Pancreas (tissue), 10 donors: Measurements from ENCODE around the gene LYRM2. TPM values are rescaled to one million over a fixed set of nuclear protein-coding genes. Genes with fewer than 3 reads are reported as not detected.

ENCODE experiments used
- ATAC-seq, 4 donors: fragments of 200-7000 bp; cut with Tn5 transposase; one replicate each; pipeline versions ENCODE4 v1.8.0 to v1.9.1; 2020; ENCODE audit warnings: mild to moderate bottlenecking in 4 of 4, moderate library complexity in 4 of 4
- DNase-seq, 6 donors: peaks; one replicate each; pipeline ENCODE4 v3.0.0-alpha.2; 2020
- FAIRE-seq: peaks from 2 replicates; lab custom pipeline; 2012; peaks lifted over from hg19 to GRCh38; lab: Jason Lieb, UNC
- H3K27ac ChIP-seq, 4 donors: fragments of 200-600 bp; sonication (generic); 1 replicate in 3 of 4; 2 replicates in 1 of 4; pipeline versions ENCODE4 v1.5.0 to v1.8.0; 2020
- H3K27me3 ChIP-seq, 4 donors: fragments of 200-600 bp; one replicate each; pipeline ENCODE4 v1.8.0; 2021
- H3K36me3 ChIP-seq, 3 donors: fragments of 200-600 bp; sonication (generic) in 1 of 3; one replicate each; pipeline versions ENCODE4 v1.5.0 to v1.8.0; 2020 to 2021
- H3K4me1 ChIP-seq, 3 donors: fragments of 200-600 bp; one replicate each; pipeline ENCODE4 v1.8.0; 2021
- H3K4me3 ChIP-seq, 4 donors: fragments of 200-600 bp; sonication (generic) in 2 of 4; one replicate each; pipeline versions ENCODE4 v1.5.0 to v1.8.0; 2020 to 2021
- H3K9me3 ChIP-seq, 4 donors: fragments of 200-600 bp; one replicate each; pipeline ENCODE4 v1.8.0; 2021
- WGBS, 2 donors: extraction: QIAGEN DNeasy Blood & Tissue Kit; methylation state at CpG; one replicate each; pipeline ENCODE4 v1.1.7; 2013; 5-methylcytosine and 5-hydroxymethylcytosine counted together
- intact Hi-C, 3 donors: fragments of 100-400 bp; cut with DNase I; formaldehyde crosslinking; loops; one replicate each; pipeline versions ENCODE4 v1.11.1 to v1.14.2; 2022
- polyA plus RNA-seq, 2 donors: library from polyadenylated mRNA; stranded (reverse); fragments of 200-250 nt; gene quantifications; one replicate each; pipeline ENCODE4 v1.2.3, GENCODE V29; 2013
- total RNA-seq, 6 donors: library from RNA; stranded (reverse); fragmentation: NEBNext Ultra II Directional in 4 of 6; extraction: Animal tissue kit (Norgen Biotek cat#: 25700) in 4 of 6; gene quantifications; one replicate each; pipeline versions ENCODE4 v1.2.1 to v1.2.4, GENCODE V29; 2021 to 2023
- TF ChIP-seq, protein P1 (sequence below), 4 donors: fragments of 200-600 bp; sonication (generic) in 3 of 4; IDR thresholded peaks; one replicate each; pipeline versions ENCODE4 v1.5.0 to v1.8.0; 2021; ENCODE audit warnings: antibody characterized with exemption in 4 of 4
- donor health status: healthy with polysubstance abuse.
- donor health status: DM: no; HTN: no; CAD: no; lungs with moderate emphysema.
- donor health status: DM: no; HTN: no; CAD: no.
- donor health status: control.
- donor health status: control.
- donor health status: Bipolar disorder and iron deficiency.
- donor health status: DM: yes; HTN: yes; CAD: no.
- donor health status: DM: no; HTN: no; CAD: no.
- donor health status: DM: no; HTN: no; CAD: no.
- donor health status: DM: yes; HTN: yes; CAD: no.

Gene LYRM2
- total and polyA plus RNA-seq, 8 donors, result 6.5 to 17.6 (median 15.7) TPM

DNA sequence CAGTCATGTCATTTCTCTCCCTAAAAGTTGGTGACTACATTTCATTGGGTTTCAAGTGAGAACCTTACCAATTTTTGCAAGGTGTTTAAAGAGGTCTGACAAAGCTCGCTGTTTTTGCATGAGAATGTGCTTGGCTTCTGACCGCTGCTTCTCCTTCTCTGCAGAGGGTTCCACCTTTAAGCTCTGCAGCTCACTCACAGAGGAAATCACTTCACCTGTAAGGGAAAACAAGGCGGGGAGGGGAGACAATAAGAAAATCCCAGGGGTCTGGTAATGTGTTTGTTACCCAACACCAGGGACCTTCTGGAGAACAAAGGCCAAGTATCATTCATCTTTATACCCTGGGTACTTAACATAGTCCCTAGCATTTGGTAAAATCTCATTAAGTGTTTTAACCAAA, 40.0 kb upstream of the LYRM2 start:
- DNase-seq (no peak), FAIRE-seq (no peak), ATAC-seq (no peak)
- Histone ChIP-seq H3K4me1 (no peaks in the 10 kb centered on the region), H3K27ac (no peak overlapping the region), H3K36me3 (peaks cover 11 to 83% (median 13%) of the 10 kb centered on the region in 3 donors), H3K4me3 (no peak overlapping the region), H3K9me3 (no peaks in the 10 kb centered on the region), H3K27me3 (no peaks in the 10 kb centered on the region)
- WGBS, 2 donors, result 97% methylated on average over 3 of the region's 3 CpGs
- TF ChIP-seq, protein P1, sequence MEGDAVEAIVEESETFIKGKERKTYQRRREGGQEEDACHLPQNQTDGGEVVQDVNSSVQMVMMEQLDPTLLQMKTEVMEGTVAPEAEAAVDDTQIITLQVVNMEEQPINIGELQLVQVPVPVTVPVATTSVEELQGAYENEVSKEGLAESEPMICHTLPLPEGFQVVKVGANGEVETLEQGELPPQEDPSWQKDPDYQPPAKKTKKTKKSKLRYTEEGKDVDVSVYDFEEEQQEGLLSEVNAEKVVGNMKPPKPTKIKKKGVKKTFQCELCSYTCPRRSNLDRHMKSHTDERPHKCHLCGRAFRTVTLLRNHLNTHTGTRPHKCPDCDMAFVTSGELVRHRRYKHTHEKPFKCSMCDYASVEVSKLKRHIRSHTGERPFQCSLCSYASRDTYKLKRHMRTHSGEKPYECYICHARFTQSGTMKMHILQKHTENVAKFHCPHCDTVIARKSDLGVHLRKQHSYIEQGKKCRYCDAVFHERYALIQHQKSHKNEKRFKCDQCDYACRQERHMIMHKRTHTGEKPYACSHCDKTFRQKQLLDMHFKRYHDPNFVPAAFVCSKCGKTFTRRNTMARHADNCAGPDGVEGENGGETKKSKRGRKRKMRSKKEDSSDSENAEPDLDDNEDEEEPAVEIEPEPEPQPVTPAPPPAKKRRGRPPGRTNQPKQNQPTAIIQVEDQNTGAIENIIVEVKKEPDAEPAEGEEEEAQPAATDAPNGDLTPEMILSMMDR (IDR thresholded peaks at IDR 0.05), result no peak
- intact Hi-C loops, result no loop called here

DNA sequence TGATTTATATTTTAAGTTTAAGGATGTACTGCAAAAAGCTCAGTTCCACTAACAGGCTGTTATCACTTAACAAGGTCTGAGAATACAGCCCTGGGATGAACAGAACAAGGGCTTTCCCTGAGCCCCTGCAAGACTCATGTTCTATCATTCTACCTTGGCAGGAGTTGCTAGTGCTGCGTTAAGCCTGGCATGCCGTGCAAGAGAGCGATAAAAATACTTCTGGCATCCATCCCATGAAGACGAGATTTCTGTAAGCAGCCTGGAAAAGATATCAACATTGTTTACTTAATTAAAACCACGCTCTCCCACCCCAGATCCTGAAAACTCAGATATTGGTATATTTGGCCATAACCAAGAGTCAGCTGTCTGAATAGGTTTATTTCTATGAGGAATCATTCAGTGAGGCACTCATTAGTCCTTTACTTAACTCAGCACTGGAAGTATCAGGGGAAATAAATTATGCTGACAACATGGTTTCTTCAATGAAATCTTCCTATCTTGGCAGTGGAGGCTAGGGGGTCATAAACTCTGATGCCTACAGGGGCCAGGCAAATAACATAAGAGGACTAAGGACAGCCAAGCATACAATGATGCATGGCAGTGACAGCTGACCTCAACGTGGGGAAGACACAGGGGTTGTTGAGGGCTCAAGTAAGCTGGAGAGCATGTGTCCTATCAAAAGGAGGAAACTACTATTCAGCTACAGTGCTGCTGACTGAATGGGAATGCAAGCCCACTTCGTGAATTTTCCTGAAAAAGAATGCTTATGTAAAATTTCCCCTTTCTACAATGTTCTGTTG, 37.6 kb upstream of the LYRM2 start:
- ATAC-seq (no peak), DNase-seq (no peak), FAIRE-seq (no peak)
- intact Hi-C loops, result no loop called here
- TF ChIP-seq, protein P1 (IDR thresholded peaks at IDR 0.05), result no peak
- no peak overlapping the region for H3K4me3 ChIP-seq
- no peak overlapping the region for H3K27ac ChIP-seq
- H3K9me3 ChIP-seq, result no peaks in the 10 kb centered on the region
- WGBS, 2 donors, result 62 to 65% methylated on average over 7 of the region's 7 CpGs
- H3K27me3 ChIP-seq, result no peaks in the 10 kb centered on the region
- H3K36me3 ChIP-seq, result peaks cover 11 to 84% (median 26%) of the 10 kb centered on the region in 3 donors
- H3K4me1 ChIP-seq, result no peaks in the 10 kb centered on the region

DNA sequence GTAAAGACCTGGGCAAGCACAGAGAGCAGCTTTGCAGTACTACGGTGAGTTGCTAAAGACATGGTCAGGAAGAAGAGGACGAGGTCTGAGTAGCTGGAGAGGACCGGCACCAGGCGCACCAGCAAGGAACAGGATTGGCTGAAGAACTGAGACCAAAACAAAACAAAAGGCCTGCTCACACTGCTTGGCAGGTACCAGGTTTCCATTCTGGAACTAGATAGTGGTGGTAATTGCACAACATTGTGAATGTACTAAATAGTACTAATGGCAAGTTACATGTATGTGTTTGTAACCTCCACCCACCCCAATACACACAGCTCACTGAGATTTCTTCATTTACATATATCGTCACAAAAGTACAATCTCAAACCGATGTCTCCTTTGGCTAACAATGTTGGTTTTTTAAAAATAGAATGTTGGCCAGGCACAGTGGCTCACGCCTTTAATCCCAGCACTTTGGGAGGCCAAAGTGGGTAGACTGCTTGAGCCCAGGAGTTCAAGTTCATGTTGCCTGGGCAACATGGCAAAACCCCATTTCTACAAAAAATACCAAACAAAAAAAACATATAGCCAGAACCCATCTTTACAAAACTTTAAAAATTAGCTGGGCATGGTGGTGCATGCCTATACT, 32.5 kb upstream of the LYRM2 start:
- H3K27ac ChIP-seq, result no peak overlapping the region
- intact Hi-C loops, result no loop called here
- H3K4me3 ChIP-seq, result no peak overlapping the region
- no peaks in the 10 kb centered on the region for H3K4me1 ChIP-seq
- FAIRE-seq (no peak), DNase-seq (no peak), ATAC-seq (no peak)
- H3K27me3 ChIP-seq, result no peaks in the 10 kb centered on the region
- TF ChIP-seq, protein P1 (IDR thresholded peaks at IDR 0.05), result no peak
- WGBS, 2 donors, result 94 to 97% methylated on average over 7 of the region's 7 CpGs
- H3K9me3 ChIP-seq, result no peaks in the 10 kb centered on the region
- peaks cover 15 to 65% (median 18%) of the 10 kb centered on the region in 3 donors for H3K36me3 ChIP-seq

DNA sequence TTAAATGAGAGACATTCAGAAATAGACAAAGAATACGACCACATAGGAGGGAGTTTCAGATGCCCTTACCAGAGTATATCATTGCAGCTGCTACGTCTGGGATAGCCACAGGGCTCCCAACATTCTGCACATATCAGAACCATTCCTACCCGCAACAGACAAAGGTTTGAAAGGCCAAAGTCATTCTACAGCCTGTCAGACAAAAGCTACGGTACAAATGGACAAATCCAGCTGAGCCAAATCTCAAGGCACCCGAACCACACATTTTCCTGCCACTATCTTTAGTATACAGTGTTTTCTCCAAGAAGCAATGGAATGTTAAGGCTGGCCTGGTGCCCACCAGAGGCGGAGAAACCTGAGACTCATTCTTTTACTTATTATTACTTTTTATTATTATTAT, 30.5 kb upstream of the LYRM2 start:
- no peak for FAIRE-seq
- no peak overlapping the region for H3K27ac ChIP-seq
- intact Hi-C loops, result no loop called here

More for the DNA sequence above, 30.5 kb upstream of the LYRM2 start:
- TF ChIP-seq, protein P1 (IDR thresholded peaks at IDR 0.05), result no peak
- no peaks in the 10 kb centered on the region for H3K27me3 ChIP-seq
- H3K36me3 ChIP-seq, result peaks cover 4 to 45% (median 23%) of the 10 kb centered on the region in 3 donors
- DNase-seq (no peak), ATAC-seq (no peak)
- no peaks in the 10 kb centered on the region for H3K9me3 ChIP-seq
- no peak overlapping the region for H3K4me3 ChIP-seq
- H3K4me1 ChIP-seq, result no peaks in the 10 kb centered on the region
- WGBS, 2 donors, result 68 to 69% methylated on average over 6 of the region's 6 CpGs
